Sciatic nerve (tissue), 2 donors: ENCODE results near the gene SUPT7L. TPM values are rescaled to one million over a fixed set of nuclear protein-coding genes. Genes with fewer than 3 reads are reported as not detected.

ENCODE experiments used
- ATAC-seq: fragments of 200-7000 bp; cut with Tn5 transposase; one replicate; pipeline ENCODE4 v1.9.1; 2020; ENCODE audit warnings: mild to moderate bottlenecking, moderate library complexity
- DNase-seq: peaks from one replicate; pipeline ENCODE4 v3.0.0-alpha.2; 2020; ENCODE audit warnings: low spot score
- intact Hi-C: fragments of 100-400 bp; cut with DNase I; formaldehyde crosslinking; loops from one replicate; pipeline ENCODE4 v1.14.2; 2022
- total RNA-seq: library from RNA; stranded (reverse); fragmentation: NEBNext Ultra II Directional; extraction: Animal tissue kit (Norgen Biotek cat#: 25700); gene quantifications from one replicate; pipeline ENCODE4 v1.2.1, GENCODE V29; 2021
- donor health status: DM: no; HTN: no; CAD: no.
- donor health status: DM: no; HTN: no; CAD: no.

Gene SUPT7L
- total RNA-seq, 1 donor from 2014 or later, result 30.8 TPM

GRCh38 chr2:27606611-27607010 lies 56.8 kb downstream of the SUPT7L start:
- ATAC-seq (no peak), DNase-seq (no peak)
- intact Hi-C loops, result no loop called here

Other genes starting within 250 kb of the SUPT7L start
- gene NRBP1, start 235.0 kb downstream of the SUPT7L start, total RNA-seq, result 77.6 TPM
- 2.6 TPM for gene KRTCAP3, start 221.2 kb downstream of the SUPT7L start, total RNA-seq
- gene IFT172, start 173.9 kb downstream of the SUPT7L start, total RNA-seq, result 48.5 TPM
- gene FNDC4, start 168.4 kb downstream of the SUPT7L start, total RNA-seq, result 6.3 TPM
- 0.71 TPM for gene GCKR, start 166.8 kb downstream of the SUPT7L start, total RNA-seq
- gene ZNF512, start 80.6 kb downstream of the SUPT7L start, total RNA-seq, result 46.1 TPM
- 7.6 TPM for gene CCDC121, start 34.6 kb downstream of the SUPT7L start, total RNA-seq
- 17.9 TPM for gene GPN1, start 34.6 kb downstream of the SUPT7L start, total RNA-seq
- 20.7 TPM for gene SLC4A1AP, start 275 bp upstream of the SUPT7L start, total RNA-seq
- 70.5 TPM for gene MRPL33, start 108.1 kb upstream of the SUPT7L start, total RNA-seq
- 4.8 TPM for gene RBKS, start 226.8 kb upstream of the SUPT7L start, total RNA-seq
- gene BABAM2, start 227.1 kb upstream of the SUPT7L start, total RNA-seq, result 38.2 TPM